Subcutaneous adipose tissue (tissue), 4 donors: ENCODE data around the gene ALG10B. TPM values are rescaled to one million over a fixed set of nuclear protein-coding genes. Genes with fewer than 3 reads are reported as not detected.

Source experiments
- CTCF ChIP-seq: fragments of 450-650 bp; IDR thresholded peaks from one replicate; pipeline ENCODE4 v1.5.1; 2016; ENCODE audit warnings: low read depth, mild to moderate bottlenecking, control low read depth, antibody characterized with exemption, moderate library complexity
- total RNA-seq, 4 donors: library from RNA; depleted of rRNA; stranded (reverse); fragments of >200 nt; gene quantifications; one replicate each; pipeline ENCODE4 v1.1.0, GENCODE V29; 2016

ALG10B gene
- total RNA-seq, 4 donors from 2014 or later = 3.6 to 5.1 (median 4.7) TPM

GRCh38 chr12:38324912-38325311, 8.3 kb downstream of the ALG10B start:
- no peak for TF ChIP-seq CTCF

DNA sequence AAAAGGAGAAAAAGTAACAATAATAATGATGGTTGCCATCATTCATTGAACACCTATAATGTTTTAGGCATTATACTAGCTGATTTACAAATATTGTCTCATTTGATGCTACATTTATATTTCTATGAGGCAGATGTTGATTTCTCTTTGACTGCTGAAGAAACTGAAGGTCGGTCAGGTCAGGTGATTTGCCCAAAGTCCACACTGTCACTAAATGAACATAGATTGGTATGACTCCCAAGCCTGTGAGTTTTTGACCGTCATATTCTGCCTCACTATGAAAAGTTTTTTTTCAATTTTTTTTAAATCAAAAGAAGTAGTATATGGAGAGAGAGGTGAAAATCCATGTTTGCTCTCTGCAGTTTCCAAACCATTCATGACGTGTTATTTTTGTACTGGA, 10.8 kb downstream of the ALG10B start:
- no peak for TF ChIP-seq CTCF

GRCh38 chr12:38328306-38328895, 11.8 kb downstream of the ALG10B start:
- no peak for TF ChIP-seq CTCF

DNA sequence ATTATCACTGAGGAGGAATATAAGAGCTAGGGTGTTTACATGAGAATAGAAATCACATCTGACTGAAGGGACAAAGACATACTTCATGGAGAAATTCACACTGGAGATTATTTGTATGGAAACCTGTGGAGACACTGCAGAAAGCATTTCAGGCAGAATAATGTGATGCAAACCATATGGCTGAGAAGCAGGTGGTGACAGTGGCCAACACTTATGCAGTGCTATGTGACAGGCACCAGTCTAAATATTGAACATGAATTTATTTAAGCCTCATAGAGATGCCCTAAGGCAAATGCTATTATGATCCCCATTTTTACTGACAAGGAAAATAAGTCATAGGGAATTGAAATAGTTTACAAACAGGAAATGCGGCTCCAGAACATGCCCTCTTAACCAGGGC, 16.2 kb downstream of the ALG10B start:
- no peak for TF ChIP-seq CTCF

DNA sequence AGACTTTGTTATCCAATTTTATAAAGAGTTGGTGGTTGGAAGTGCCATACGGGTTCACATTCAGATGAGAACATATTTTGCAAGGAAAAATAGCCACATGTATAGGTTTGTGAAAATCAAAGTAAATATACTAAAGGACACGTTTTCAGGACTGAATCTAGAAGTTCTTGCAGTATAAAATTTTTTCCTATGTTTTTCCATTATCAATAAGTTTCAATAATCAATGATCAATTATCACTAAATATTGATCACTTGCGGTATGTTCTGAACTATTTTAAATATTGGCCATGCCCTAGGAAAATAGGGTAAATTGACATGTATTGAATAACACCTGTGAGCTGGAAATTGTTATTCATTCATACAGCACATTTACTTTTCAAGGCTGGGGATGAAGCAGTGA, 25.9 kb downstream of the ALG10B start:
- no peak for TF ChIP-seq CTCF

DNA sequence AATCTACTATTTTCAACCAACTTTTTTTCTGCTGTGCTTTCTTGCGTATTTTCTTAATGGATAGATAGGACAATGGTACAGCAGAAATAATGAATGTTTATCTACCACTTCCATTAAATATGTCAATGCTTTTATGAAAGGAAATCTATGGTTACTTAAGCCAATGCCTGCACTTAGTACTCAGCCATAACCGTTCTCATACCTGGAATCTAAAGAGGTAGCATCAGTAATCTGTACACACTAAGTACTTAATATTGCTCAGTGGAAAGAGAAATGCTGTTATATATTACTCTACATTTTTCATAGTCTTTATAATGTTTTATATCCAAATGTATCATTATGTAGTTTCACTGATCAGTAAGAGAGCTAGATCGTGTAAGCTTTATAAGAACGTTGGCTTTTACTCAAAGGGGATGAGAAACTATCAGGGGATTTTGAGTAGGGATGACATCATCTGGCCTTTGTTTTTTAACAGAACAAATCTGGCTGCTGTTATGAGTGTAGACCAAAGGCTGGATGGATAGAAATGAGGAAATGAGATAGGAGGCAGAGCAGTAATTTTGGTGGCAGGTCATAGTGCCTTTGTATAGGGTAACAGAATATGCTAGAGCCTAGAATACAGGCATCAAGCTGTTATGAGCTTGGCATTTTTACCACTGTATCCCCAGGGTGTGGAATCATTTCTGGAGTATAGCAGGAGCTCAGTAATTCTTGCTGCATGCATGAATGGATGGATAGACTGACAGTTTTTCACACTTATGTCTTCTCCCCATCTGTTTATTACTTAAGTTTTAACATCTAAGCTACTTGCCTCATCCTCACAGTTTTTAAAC, 34.0 kb downstream of the ALG10B start:
- no peak for TF ChIP-seq CTCF

GRCh38 chr12:38367506-38367905, 50.9 kb downstream of the ALG10B start:
- TF ChIP-seq CTCF = no peak
